ENCODE data around the gene MON1A. TPM values are rescaled to one million over a fixed set of nuclear protein-coding genes. Genes with fewer than 3 reads are reported as not detected.

MON1A gene
- total RNA-seq, 2 experiments from 2014 or later: 0.85 to 1.3 TPM

- H3K4me3 Mint-ChIP-seq: peak overlapping the region; percentile 85
- Histone ChIP-seq H3K27ac (ENCODE audit: low read depth in 1 of 2, low read length in 2 of 2) (no peak overlapping the region), H3K9me3 (ENCODE audit: control insufficient read depth in 1 of 2, insufficient read depth in 1 of 2, low read length in 2 of 2) (no peaks in the 10 kb centered on the region), H3K27me3 (ENCODE audit: control insufficient read depth in 1 of 2, insufficient read depth in 2 of 2, low read length in 2 of 2) (no peaks in the 10 kb centered on the region), H3K36me3 (ENCODE audit: insufficient read depth, low read length) (no peaks in the 10 kb centered on the region), H3K4me3 (ENCODE audit: low read length) (no peak overlapping the region), H3K4me1 (ENCODE audit: insufficient read depth, low read length) (peaks cover 20% of the 10 kb centered on the region)
- no peaks in the 10 kb centered on the region for H3K9me3 Mint-ChIP-seq
- H3K27ac Mint-ChIP-seq: peak overlapping the region; percentile 1
- no peaks in the 10 kb centered on the region for H3K36me3 Mint-ChIP-seq (ENCODE audit: low read depth)
- CTCF ChIA-PET: interaction anchor here (0.5 to 1.7 kb wide), 2 partner anchors 9 to 14 kb away, joined by 3 to 8 read pairs; partner anchors contain the start of gene RBM6
- TF ChIP-seq, protein P1, sequence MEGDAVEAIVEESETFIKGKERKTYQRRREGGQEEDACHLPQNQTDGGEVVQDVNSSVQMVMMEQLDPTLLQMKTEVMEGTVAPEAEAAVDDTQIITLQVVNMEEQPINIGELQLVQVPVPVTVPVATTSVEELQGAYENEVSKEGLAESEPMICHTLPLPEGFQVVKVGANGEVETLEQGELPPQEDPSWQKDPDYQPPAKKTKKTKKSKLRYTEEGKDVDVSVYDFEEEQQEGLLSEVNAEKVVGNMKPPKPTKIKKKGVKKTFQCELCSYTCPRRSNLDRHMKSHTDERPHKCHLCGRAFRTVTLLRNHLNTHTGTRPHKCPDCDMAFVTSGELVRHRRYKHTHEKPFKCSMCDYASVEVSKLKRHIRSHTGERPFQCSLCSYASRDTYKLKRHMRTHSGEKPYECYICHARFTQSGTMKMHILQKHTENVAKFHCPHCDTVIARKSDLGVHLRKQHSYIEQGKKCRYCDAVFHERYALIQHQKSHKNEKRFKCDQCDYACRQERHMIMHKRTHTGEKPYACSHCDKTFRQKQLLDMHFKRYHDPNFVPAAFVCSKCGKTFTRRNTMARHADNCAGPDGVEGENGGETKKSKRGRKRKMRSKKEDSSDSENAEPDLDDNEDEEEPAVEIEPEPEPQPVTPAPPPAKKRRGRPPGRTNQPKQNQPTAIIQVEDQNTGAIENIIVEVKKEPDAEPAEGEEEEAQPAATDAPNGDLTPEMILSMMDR (IDR thresholded peaks at IDR 0.05): no peak
- peaks cover 36% of the 10 kb centered on the region for H3K4me1 Mint-ChIP-seq (ENCODE audit: low read depth)
- intact Hi-C loops (cut with DNase I, micrococcal nuclease): loop anchor here in 1 of 2 experiments (10.0 kb wide), 1 partner anchor 906 kb away; the partner anchor contains the start of genes IMPDH2 and NDUFAF3
- DNase-seq (no peak), ATAC-seq (ENCODE audit: poor library complexity) (no peak)
- no peaks in the 10 kb centered on the region for H3K27me3 Mint-ChIP-seq
- POLR2A ChIA-PET: interaction anchor here (0.5 to 3.9 kb wide), 2 partner anchors 9 to 169 kb away, joined by 5 to 42 read pairs; partner anchors contain the start of gene RBM6
These were observed 1.3 kb upstream of the MON1A start for GRCh38 chr3:49930922-49931321.

DNA sequence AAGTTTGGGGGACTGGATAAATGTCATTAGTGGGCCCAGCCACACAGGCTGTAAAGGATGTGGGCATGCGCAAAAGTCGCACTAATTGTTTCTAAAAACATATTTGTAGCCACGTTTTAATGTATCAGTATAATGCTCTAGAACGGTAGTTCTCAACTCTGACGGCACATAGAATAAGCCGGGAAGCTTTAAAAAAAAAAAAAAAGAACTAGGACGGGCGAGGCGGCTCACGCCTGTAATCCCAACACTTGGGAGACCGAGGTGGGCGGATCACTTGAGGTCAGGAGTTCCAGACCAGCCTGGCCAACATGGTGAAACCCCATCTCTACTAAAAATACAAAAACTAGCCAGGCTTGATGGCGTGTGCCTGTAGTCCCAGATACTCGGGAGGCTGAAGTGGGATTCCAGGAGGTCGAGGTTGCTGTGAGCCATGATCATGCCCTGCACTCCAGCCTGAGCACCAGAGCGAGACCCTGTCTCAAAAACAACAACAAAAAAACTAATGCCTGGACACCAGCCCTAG is 618 bp upstream of the MON1A start:
- Mint-ChIP-seq H3K9me3 (no peaks in the 10 kb centered on the region), H3K27me3 (no peaks in the 10 kb centered on the region), H3K36me3 (ENCODE audit: low read depth) (no peaks in the 10 kb centered on the region), H3K4me3 (peak overlapping the region; percentile 85), H3K4me1 (ENCODE audit: low read depth) (peaks cover 38% of the 10 kb centered on the region), H3K27ac (peak overlapping the region; percentile 86)
- POLR2A ChIA-PET: interaction anchor here (0.6 to 3.9 kb wide), 7 partner anchors 10 to 908 kb away, joined by 3 to 42 read pairs (median 3); partner anchors contain the start of genes NDUFAF3, RBM5 and RBM6
- CTCF ChIA-PET: interaction anchor here (1.4 to 1.7 kb wide), 4 partner anchors 10 to 128 kb away, joined by 4 to 8 read pairs (median 6); partner anchors contain the start of gene RBM6
- Histone ChIP-seq H3K4me1 (ENCODE audit: insufficient read depth, low read length) (peaks cover 20% of the 10 kb centered on the region), H3K4me3 (ENCODE audit: low read length) (peak overlapping the region; percentile 75), H3K27ac (ENCODE audit: low read depth in 1 of 2, low read length in 2 of 2) (peak overlapping the region; percentile 74 to 78), H3K9me3 (ENCODE audit: control insufficient read depth in 1 of 2, insufficient read depth in 1 of 2, low read length in 2 of 2) (no peaks in the 10 kb centered on the region), H3K27me3 (ENCODE audit: control insufficient read depth in 1 of 2, insufficient read depth in 2 of 2, low read length in 2 of 2) (no peaks in the 10 kb centered on the region), H3K36me3 (ENCODE audit: insufficient read depth, low read length) (no peaks in the 10 kb centered on the region)
- ATAC-seq (ENCODE audit: poor library complexity) (no peak), DNase-seq (no peak)
- TF ChIP-seq, protein P1 (IDR thresholded peaks at IDR 0.05): no peak
- intact Hi-C loops (cut with DNase I, micrococcal nuclease): loop anchor here in 1 of 2 experiments (10.0 kb wide), 1 partner anchor 905 kb away; the partner anchor contains the start of genes IMPDH2 and NDUFAF3

DNA sequence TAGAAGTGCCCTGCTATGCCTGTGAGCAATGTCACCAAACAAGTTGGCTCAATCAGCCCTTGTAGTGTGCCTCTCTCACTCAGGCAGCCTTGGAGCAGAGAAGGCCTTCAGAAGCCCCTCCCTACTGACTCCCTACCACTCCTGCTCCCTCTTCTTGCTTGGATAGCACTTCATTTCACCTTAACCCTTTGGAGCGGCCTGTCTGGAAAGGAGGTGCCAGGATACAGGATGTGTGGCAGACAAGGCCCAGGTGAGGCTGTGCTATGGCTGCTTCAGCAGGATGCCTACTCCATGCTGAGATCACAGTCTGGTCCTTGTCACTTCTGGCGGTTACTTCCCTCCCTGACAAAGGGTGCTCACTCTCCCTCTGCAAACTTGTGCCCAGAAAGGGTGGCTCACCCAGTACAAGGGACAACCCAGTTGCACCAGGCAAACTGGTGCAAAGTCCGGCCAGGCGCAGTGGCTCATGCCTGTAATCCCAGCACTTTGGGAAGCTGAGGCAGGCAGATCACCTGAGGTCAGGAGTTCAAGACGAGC is 1.1 kb downstream of the MON1A start:
- POLR2A ChIA-PET: interaction anchor here (1.0 to 3.9 kb wide), 2 partner anchors 12 to 27 kb away, joined by 3 to 42 read pairs; partner anchors contain the start of gene RBM6
- no peak for ATAC-seq (ENCODE audit: poor library complexity)

More for the DNA sequence above, 1.1 kb downstream of the MON1A start:
- no peaks in the 10 kb centered on the region for H3K36me3 Mint-ChIP-seq (ENCODE audit: low read depth)
- no peaks in the 10 kb centered on the region for H3K9me3 Mint-ChIP-seq
- H3K4me1 Mint-ChIP-seq (ENCODE audit: low read depth): peaks cover 38% of the 10 kb centered on the region
- intact Hi-C loops (cut with DNase I, micrococcal nuclease): loop anchor here in 1 of 2 experiments (1.0 to 5.0 kb wide), 3 partner anchors 12 to 126 kb away; partner anchors contain the start of genes INKA1, RBM6 and TRAIP
- H3K4me3 Mint-ChIP-seq: peak overlapping the region; percentile 85
- TF ChIP-seq, protein P1 (IDR thresholded peaks at IDR 0.05): no peak
- CTCF ChIA-PET: interaction anchor here (1.4 to 1.5 kb wide), 2 partner anchors 72 to 126 kb away, joined by 4 read pairs; no protein-coding TSS in a partner anchor
- Histone ChIP-seq H3K4me1 (ENCODE audit: insufficient read depth, low read length) (peaks cover 20% of the 10 kb centered on the region), H3K27me3 (ENCODE audit: control insufficient read depth in 1 of 2, insufficient read depth in 2 of 2, low read length in 2 of 2) (no peaks in the 10 kb centered on the region), H3K27ac (ENCODE audit: low read depth in 1 of 2, low read length in 2 of 2) (no peak overlapping the region), H3K36me3 (ENCODE audit: insufficient read depth, low read length) (no peaks in the 10 kb centered on the region), H3K9me3 (ENCODE audit: control insufficient read depth in 1 of 2, insufficient read depth in 1 of 2, low read length in 2 of 2) (no peaks in the 10 kb centered on the region), H3K4me3 (ENCODE audit: low read length) (no peak overlapping the region)
- peak overlapping the region; percentile 44 for H3K27ac Mint-ChIP-seq
- H3K27me3 Mint-ChIP-seq: no peaks in the 10 kb centered on the region
- DNase-seq: no peak

Data from CD4-positive, alpha-beta T cell (primary cell).